GM12874 (cell line): ENCODE results near the gene ABCC1.

Source experiments
- CTCF ChIP-seq: IDR thresholded peaks from 2 replicates; pipeline ENCODE4 v1.5.1; 2011; ENCODE audit warnings: low read depth, mild to moderate bottlenecking, control low read depth, low read length, moderate library complexity; ENCODE audit not compliant: insufficient read depth

ABCC1 gene

GRCh38 chr16:16166085-16166484 is 216.7 kb downstream of the ABCC1 start:
- TF ChIP-seq CTCF = no peak

GRCh38 chr16:16166949-16167348 is 217.5 kb downstream of the ABCC1 start:
- TF ChIP-seq CTCF = no peak

- no peak for TF ChIP-seq CTCF
These were observed 218.5 kb downstream of the ABCC1 start for GRCh38 chr16:16167927-16168326.

GRCh38 chr16:16168431-16168830 is 219.0 kb downstream of the ABCC1 start:
- no peak for TF ChIP-seq CTCF

- no peak for TF ChIP-seq CTCF
These were observed 220.2 kb downstream of the ABCC1 start for GRCh38 chr16:16169615-16170014.

GRCh38 chr16:16171332-16171919 is 222.0 kb downstream of the ABCC1 start:
- no peak for TF ChIP-seq CTCF

- TF ChIP-seq CTCF = no peak
These were observed 223.6 kb downstream of the ABCC1 start for GRCh38 chr16:16172991-16173390.
